Mucosa of rectum (tissue), 2 donors: ENCODE data around the gene TREM1.

Source experiments
- H3K27ac ChIP-seq, 2 donors: one replicate each; pipeline ENCODE4 v1.7.0; 2013; ENCODE audit warnings: inconsistent platforms in 2 of 2, low read depth in 2 of 2, low read length in 2 of 2
- H3K27me3 ChIP-seq, 2 donors: one replicate each; pipeline ENCODE4 v1.7.0; 2013; ENCODE audit warnings: low read length in 2 of 2; ENCODE audit not compliant: control insufficient read depth in 2 of 2, insufficient read depth in 2 of 2
- H3K36me3 ChIP-seq, 2 donors: one replicate each; pipeline ENCODE4 v1.7.0; 2013; ENCODE audit warnings: low read length in 2 of 2; ENCODE audit not compliant: control insufficient read depth in 2 of 2, insufficient read depth in 2 of 2
- H3K4me1 ChIP-seq, 2 donors: one replicate each; pipeline ENCODE4 v1.7.0; 2013; ENCODE audit warnings: low read length in 2 of 2, mild to moderate bottlenecking in 1 of 2; ENCODE audit not compliant: control insufficient read depth in 2 of 2, insufficient read depth in 2 of 2
- H3K4me3 ChIP-seq, 2 donors: one replicate each; pipeline ENCODE4 v1.7.0; 2013; ENCODE audit warnings: low read length in 2 of 2
- H3K9ac ChIP-seq, 2 donors: one replicate each; pipeline ENCODE4 v1.7.0; 2013; ENCODE audit warnings: low read length in 2 of 2, low read depth in 1 of 2, mild to moderate bottlenecking in 1 of 2
- H3K9me3 ChIP-seq, 2 donors: one replicate each; pipeline ENCODE4 v1.7.0; 2013; ENCODE audit warnings: low read length in 2 of 2; ENCODE audit not compliant: control insufficient read depth in 2 of 2
- donor health status: healthy.
- donor health status: Normal muscosa, but diverticular disease.

Gene TREM1

DNA sequence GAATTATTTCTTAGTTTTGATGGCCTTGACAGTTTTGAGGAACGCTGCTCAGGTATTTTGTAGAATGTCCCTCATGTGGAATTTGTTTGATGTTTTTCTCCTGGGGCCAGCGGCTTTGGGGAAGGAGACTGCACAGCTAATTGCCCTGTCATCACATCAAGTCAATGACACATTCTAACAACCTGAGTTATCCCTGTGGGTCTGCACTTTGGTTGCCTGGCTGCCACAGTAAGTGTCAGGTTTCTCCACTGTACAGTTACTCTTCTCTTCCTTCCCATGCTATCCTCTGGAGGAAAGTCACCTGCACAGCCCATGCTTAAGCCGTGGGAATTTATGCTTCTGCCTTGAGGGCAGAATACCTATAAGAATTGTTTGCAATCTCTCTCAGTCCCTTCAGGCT, 59.7 kb downstream of the TREM1 start:
- Histone ChIP-seq H3K9me3 (no peaks in the 10 kb centered on the region), H3K27ac (no peak overlapping the region), H3K4me1 (no peaks in the 10 kb centered on the region), H3K27me3 (peaks cover 3 to 12% of the 10 kb centered on the region in 2 donors), H3K9ac (no peak overlapping the region), H3K36me3 (no peaks in the 10 kb centered on the region), H3K4me3 (no peak overlapping the region)

DNA sequence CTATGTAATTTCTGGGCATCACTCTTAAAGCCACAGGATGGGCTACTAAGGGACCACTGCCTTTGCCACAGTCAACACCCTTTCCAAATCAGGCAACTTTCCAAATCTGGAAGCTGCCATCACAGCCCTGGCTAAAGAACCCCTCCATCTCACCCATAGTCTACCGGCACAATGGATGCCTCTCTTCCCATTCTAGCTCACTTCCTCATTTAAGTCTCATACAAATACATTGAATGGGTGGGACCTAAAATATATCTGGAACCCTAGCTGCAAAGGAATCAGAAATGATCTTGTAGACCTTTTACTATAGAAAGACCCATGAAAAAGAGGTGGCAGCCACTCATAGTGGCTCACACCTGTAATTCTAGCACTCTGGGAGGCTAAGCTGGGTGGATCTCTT, 61.7 kb downstream of the TREM1 start:
- peaks cover 3 to 12% of the 10 kb centered on the region in 2 donors for H3K27me3 ChIP-seq
- no peaks in the 10 kb centered on the region for H3K36me3 ChIP-seq
- H3K9me3 ChIP-seq: peaks cover 0 to 5% of the 10 kb centered on the region in 2 donors
- no peak overlapping the region for H3K4me3 ChIP-seq
- no peaks in the 10 kb centered on the region for H3K4me1 ChIP-seq
- H3K9ac ChIP-seq: no peak overlapping the region
- H3K27ac ChIP-seq: no peak overlapping the region
